GM19452 (cell line): ENCODE data around the gene TMEM108.

Source experiments
- ATAC-seq: cut with Tn5 transposase; IDR thresholded peaks from one replicate; pipeline ENCODE4 v1.9.1; 2021; ENCODE audit not compliant: unreplicated experiment

TMEM108 gene

GRCh38 chr3:133377396-133377795 lies 339.2 kb downstream of the TMEM108 start:
- ATAC-seq, result no peak

- ATAC-seq, result no peak
Measured at GRCh38 chr3:133379926-133380325, 341.7 kb downstream of the TMEM108 start.

GRCh38 chr3:133380481-133381225 lies 342.5 kb downstream of the TMEM108 start:
- ATAC-seq, result no peak

GRCh38 chr3:133381346-133382109 lies 343.3 kb downstream of the TMEM108 start:
- no peak for ATAC-seq

- no peak for ATAC-seq
Measured at GRCh38 chr3:133383175-133383574, 345.0 kb downstream of the TMEM108 start.

GRCh38 chr3:133383741-133384140 lies 345.6 kb downstream of the TMEM108 start:
- no peak for ATAC-seq

DNA sequence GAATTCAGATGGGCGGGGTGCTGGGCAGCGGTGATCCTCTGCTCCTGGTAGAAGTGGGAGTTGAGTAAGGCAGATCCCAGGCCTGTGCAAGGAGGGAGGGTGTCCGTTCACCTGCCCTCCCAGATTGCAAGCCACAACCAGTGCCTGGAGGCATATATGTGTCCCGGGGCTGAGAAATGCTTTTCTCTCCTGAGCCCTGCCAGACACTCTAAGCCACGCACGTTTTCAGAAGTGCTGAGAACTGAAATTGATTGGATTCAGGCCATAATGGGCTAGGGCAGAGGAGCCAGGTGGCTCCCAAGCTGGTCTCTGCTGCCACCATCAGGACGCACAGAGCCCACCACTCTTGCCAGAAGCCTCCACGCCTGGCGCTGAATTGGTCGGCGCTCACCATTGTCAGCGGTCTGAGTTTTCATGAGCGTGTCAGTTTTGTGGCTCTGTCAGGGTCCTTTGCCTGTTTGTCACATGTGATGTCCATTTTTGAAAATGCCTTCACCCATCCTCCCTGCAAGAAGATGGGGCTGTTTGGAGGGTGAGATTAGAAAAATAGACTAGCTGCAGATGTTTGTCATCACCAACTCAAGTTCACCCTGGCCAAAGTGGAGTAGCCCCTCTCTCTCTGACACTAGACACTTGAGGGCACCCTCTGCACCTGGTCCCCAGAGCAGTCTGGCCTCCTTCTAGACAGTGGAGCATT lies 346.3 kb downstream of the TMEM108 start:
- peak; percentile 76 for ATAC-seq

DNA sequence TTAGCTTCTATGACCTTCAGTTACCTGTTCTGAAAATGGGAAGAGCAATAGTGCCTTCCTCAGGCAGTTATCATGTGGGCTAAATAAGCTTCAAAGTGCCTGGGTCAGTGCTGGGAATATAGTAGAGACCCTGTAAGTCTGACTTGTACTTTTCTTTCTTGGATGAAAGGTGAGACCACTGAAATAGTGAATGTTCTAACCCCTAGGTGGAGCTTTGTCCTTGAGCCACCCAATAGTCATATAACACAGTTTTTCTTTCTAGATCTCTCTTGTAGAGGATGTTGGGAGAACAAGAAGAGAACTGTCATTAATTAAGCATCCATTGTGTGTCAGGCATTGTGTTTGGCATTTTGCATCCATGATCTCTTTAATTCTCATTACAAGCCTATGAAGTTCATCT lies 348.7 kb downstream of the TMEM108 start:
- no peak for ATAC-seq

DNA sequence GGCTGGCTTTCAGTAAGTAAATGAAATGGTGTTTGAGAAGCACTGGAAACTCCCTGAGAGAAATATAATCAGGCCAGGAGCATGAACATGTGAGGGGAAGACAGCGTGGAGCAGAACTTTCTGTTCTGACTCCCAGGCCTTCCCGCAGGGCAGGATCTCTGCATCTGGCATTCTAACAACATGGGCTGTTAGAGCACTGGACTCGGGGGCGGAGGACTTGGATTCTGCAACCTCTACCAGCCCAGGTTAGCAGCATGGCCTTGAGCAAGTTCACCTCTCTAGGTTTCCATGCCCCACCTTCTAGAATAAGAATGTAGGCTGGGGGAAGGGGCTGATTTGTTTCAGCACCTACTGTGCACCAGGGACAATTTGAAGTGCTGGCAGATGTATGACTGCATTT lies 349.1 kb downstream of the TMEM108 start:
- no peak for ATAC-seq

- no peak for ATAC-seq
Measured at GRCh38 chr3:133388696-133389395, 350.7 kb downstream of the TMEM108 start.

GRCh38 chr3:133390715-133391114 lies 352.5 kb downstream of the TMEM108 start:
- no peak for ATAC-seq

GRCh38 chr3:133393204-133393603 lies 355.0 kb downstream of the TMEM108 start:
- ATAC-seq, result no peak

- no peak for ATAC-seq
Measured at GRCh38 chr3:133393691-133394474, 355.7 kb downstream of the TMEM108 start.

DNA sequence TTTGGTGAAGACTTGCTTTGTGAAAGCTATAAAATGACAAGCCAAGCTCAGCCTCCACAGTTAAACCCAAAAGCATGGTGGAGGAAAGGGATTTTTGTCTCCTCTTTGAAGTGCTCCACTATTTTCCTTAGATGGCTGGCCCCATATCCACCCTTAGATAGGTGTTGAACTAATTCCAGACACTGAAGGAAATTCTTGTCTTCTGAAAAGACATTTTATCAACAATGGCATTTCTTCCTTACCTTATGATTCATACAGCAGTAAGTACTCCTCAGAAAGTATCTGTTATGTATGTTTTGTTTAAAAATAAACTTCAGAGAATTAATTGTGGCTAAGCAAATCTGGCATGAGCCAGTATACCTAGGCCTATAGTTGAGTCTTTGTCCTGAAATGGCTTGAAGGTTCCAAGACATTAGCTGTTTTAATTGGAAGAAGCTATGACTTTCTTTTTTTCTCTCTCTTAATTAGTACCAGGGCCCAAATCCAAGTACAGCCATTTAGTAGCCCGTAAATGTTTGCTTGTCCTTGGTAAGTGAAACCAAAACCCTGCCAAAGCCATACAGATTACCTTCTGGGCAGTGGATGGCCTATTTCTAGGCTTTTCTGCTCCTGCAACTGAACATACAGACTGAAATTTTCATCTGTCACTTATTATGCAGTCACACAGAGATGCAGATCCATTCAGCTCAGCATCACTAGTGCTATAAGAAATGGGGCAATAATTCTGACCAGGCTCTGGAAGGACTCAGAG lies 356.5 kb downstream of the TMEM108 start:
- no peak for ATAC-seq

- ATAC-seq, result no peak
Measured at GRCh38 chr3:133396906-133397305, 358.7 kb downstream of the TMEM108 start.

GRCh38 chr3:133400006-133400515 lies 361.9 kb downstream of the TMEM108 start, which contains the start of gene BFSP2:
TSS of gene BFSP2 (plus strand) at chr3:133400056. CDS start at chr3:133400084, 28 bp downstream.
- no peak for ATAC-seq

GRCh38 chr3:133401374-133402135 lies 363.4 kb downstream of the TMEM108 start:
- ATAC-seq, result no peak

DNA sequence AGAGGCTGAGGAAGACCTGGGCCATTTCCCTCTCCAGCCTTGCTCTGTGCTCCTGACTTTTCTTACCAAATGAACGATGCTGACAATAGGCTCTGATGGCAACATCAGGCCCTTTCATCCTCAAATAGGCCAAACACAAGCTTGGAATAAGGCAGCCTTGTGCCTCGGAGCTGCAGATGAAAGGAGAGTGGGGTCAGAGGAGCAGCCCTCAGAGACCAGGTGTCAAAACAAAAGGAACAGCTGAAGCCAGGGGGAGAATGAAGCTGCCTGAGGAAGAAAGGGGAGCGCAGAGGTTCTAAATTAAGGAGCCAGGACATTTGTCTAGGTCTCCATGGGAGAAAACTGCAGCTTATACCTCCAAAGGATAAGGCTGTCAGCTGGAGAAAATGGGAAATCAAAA lies 366.7 kb downstream of the TMEM108 start:
- ATAC-seq, result no peak

GRCh38 chr3:133408366-133408765 lies 370.2 kb downstream of the TMEM108 start:
- no peak for ATAC-seq
